ENCODE data around the gene SIK2. TPM values are rescaled to one million over a fixed set of nuclear protein-coding genes. Genes with fewer than 3 reads are reported as not detected.
"Not testable (repeated sequence)": the region's sequence is repeated elsewhere in the genome, so short reads cannot be mapped to it uniquely, and the experiment has no call there.

The SIK2 gene
- total and polyA plus RNA-seq, 3 experiments from 2014 or later, result 0.48 to 10.3 (median 8.8) TPM

DNA sequence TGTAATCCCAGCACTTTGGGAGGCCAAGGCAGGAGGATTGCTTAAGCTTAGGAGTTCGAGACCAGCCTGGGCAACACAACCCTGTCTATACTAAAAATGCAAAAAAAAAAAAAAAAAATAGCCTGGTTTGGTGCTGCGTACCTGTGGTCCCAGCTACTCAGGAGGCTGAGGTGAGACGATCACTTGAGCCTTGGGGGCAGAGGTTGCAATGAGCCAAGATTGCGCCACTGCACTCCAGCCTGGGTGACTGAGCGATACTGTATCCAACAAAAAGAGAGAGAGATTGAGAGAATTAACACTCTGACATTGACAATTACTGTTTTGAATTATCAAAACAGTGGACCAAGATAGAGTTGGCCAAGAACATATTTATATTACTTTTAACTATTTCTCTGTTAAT is 53.7 kb downstream of the SIK2 start:
- no peaks in the 10 kb centered on the region for H3K36me3 ChIP-seq (ENCODE audit: insufficient read depth, low read length)
- no peak overlapping the region for H3K4me3 ChIP-seq (ENCODE audit: low read length)
- H3K4me1 ChIP-seq (ENCODE audit: insufficient read depth, low read length), result no peaks in the 10 kb centered on the region
- ChIA-PET POLR2A (no interaction called here), CTCF (no interaction called here)
- peaks cover 2 to 10% (median 5%) of the 10 kb centered on the region in 3 donors for H3K36me3 Mint-ChIP-seq
- no peak overlapping the region for H3K4me3 Mint-ChIP-seq
- no peaks in the 10 kb centered on the region for H3K27me3 Mint-ChIP-seq
- H3K9me3 ChIP-seq (ENCODE audit: low read length), result no peaks in the 10 kb centered on the region
- no peaks in the 10 kb centered on the region for H3K27me3 ChIP-seq (ENCODE audit: insufficient read depth, low read length, poor library complexity, severe bottlenecking)
- no peak overlapping the region for H3K27ac ChIP-seq (ENCODE audit: low read depth, low read length)
- H3K9me3 Mint-ChIP-seq, result no peaks in the 10 kb centered on the region
- DNase-seq, result no peak
- no peak overlapping the region for H3K27ac Mint-ChIP-seq
- H3K4me1 Mint-ChIP-seq, result peaks cover 0 to 3% (median 0%) of the 10 kb centered on the region in 3 donors

DNA sequence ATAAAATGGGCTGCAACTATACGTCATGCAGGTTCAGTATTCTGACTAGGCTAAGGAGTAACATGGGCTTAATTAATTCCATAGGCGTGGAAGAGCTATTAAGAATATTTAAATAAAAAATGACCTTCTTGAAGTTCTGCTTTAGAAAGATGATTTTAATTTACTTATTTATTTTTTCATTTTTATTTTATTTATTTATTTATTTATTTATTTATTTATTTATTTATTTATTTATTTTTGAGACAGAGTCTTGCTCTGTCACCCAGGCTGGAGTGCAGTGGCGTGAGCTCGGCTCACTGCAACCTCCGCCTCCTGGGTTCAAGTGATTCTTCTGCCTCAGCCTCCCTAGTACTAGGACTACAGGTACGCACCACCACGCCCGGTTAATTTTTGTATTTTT is 55.7 kb downstream of the SIK2 start:
- H3K27ac ChIP-seq (ENCODE audit: low read depth, low read length); H3K9me3 ChIP-seq (ENCODE audit: low read length); H3K4me1 Mint-ChIP-seq; DNase-seq; CTCF ChIA-PET; H3K27me3 Mint-ChIP-seq; H3K27me3 ChIP-seq (ENCODE audit: insufficient read depth, low read length, poor library complexity, severe bottlenecking); POLR2A ChIA-PET; H3K9me3 Mint-ChIP-seq; H3K4me3 Mint-ChIP-seq; H3K4me1 ChIP-seq (ENCODE audit: insufficient read depth, low read length); H3K27ac Mint-ChIP-seq; H3K36me3 ChIP-seq (ENCODE audit: insufficient read depth, low read length); H3K4me3 ChIP-seq (ENCODE audit: low read length): not testable (repeated sequence)
- H3K36me3 Mint-ChIP-seq, result peaks cover 2 to 18% (median 15%) of the 10 kb centered on the region in 3 donors

DNA sequence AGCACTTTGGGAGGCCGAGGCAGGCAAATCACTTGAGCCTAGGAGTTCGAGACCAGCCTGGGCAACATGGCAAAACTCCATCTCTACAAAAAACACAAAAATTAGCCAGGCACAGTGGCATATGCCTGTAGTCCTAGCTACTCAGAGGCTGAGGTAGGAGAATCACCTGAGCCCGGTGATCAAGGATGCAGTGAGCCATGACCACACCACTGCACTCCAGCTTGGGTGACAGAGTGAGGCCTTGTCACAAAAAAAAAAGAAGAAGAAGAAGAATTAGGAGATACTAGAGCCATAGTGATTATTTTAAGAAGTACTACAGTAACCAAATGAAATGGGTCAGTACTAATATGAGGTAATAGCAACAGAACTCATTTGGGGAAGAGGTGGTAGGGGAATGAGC is 56.2 kb downstream of the SIK2 start:
- H3K27me3 Mint-ChIP-seq, POLR2A ChIA-PET, CTCF ChIA-PET: not testable (repeated sequence)

DNA sequence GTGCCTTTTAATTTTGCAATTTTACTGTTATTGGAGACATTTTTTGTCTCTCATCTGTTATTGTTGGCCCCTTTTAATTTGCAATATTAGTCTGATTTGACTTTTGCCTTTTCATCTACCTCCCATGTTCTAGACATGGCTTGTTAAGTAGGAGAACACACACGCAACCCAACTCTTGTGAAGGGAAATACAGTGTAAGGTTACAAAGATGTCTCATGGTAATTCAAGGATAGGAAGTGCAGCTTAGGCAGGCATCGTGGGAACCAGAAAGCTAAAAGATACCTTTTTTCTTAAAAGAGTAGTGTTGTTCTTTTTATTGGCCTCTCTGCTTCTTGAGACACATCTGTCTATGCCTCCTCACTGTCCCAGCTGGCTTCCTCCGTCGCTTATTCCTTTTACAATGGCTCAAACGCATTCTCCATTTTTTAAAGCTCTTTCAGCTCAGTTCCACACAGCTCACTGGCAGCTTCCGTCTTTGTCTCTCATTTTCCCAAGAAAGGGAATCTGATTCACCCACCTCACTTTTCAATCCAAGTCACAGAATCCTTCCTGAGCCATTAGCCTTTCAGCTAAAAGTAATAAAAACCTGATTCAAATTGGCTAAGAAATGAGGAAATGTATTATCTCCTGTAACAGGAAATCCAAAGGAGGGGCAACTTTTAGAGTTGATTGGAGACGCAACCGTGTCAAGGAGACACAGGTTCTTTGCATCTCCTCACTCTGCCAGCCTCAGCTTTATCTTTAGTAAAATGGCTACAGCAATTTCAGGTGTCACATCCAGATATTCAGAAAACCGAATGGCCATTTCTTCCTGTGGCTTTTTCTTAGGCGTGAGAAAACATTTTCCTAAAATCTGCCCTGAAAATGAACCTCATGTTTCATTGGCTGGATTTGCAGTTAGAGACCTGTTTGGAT is 57.2 kb downstream of the SIK2 start:
- Mint-ChIP-seq H3K36me3 (peaks cover 3 to 18% (median 10%) of the 10 kb centered on the region in 3 donors), H3K9me3 (no peaks in the 10 kb centered on the region), H3K4me3 (no peak overlapping the region), H3K27me3 (no peaks in the 10 kb centered on the region), H3K27ac (no peak overlapping the region), H3K4me1 (peaks cover 0 to 6% (median 4%) of the 10 kb centered on the region in 3 donors)
- DNase-seq, result no peak
- ChIA-PET POLR2A (no interaction called here), CTCF (no interaction called here)
- H3K9me3 ChIP-seq (ENCODE audit: low read length), result no peaks in the 10 kb centered on the region
- H3K4me1 ChIP-seq (ENCODE audit: insufficient read depth, low read length), result no peaks in the 10 kb centered on the region
- no peaks in the 10 kb centered on the region for H3K27me3 ChIP-seq (ENCODE audit: insufficient read depth, low read length, poor library complexity, severe bottlenecking)
- no peak overlapping the region for H3K4me3 ChIP-seq (ENCODE audit: low read length)
- H3K36me3 ChIP-seq (ENCODE audit: insufficient read depth, low read length), result no peaks in the 10 kb centered on the region
- no peak overlapping the region for H3K27ac ChIP-seq (ENCODE audit: low read depth, low read length)

More for the DNA sequence above, 56.2 kb downstream of the SIK2 start:
- not testable (repeated sequence) for DNase-seq; H3K4me3 ChIP-seq (ENCODE audit: low read length); H3K27ac Mint-ChIP-seq; H3K4me3 Mint-ChIP-seq; H3K9me3 ChIP-seq (ENCODE audit: low read length); H3K4me1 ChIP-seq (ENCODE audit: insufficient read depth, low read length); H3K4me1 Mint-ChIP-seq; H3K27ac ChIP-seq (ENCODE audit: low read depth, low read length); H3K27me3 ChIP-seq (ENCODE audit: insufficient read depth, low read length, poor library complexity, severe bottlenecking); H3K36me3 ChIP-seq (ENCODE audit: insufficient read depth, low read length); H3K9me3 Mint-ChIP-seq
- H3K36me3 Mint-ChIP-seq, result peaks cover 1 to 18% (median 13%) of the 10 kb centered on the region in 3 donors

DNA sequence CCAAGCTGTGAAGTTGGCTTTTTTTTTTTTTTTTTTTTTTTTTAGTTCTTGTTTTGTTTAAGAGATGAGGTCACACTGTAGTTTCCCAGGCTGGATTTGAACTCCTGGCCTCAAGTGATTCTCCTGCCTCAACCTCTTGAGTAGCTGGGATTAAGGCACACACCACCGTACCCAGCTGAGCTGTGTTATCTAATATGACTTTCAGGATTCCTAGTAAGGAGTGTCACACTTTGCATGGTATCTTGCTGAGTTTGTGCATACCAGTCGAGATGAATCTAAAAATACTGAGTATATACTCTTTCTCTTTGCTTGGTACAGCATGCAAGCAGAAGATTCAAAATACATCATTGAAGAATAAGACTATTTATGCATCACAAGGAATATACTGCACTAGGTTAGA is 58.6 kb downstream of the SIK2 start:
- Histone ChIP-seq H3K9me3 (ENCODE audit: low read length) (no peaks in the 10 kb centered on the region), H3K4me3 (ENCODE audit: low read length) (no peak overlapping the region), H3K27ac (ENCODE audit: low read depth, low read length) (no peak overlapping the region), H3K4me1 (ENCODE audit: insufficient read depth, low read length) (no peaks in the 10 kb centered on the region), H3K36me3 (ENCODE audit: insufficient read depth, low read length) (no peaks in the 10 kb centered on the region), H3K27me3 (ENCODE audit: insufficient read depth, low read length, poor library complexity, severe bottlenecking) (no peaks in the 10 kb centered on the region)
- H3K4me3 Mint-ChIP-seq, result no peak overlapping the region
- ChIA-PET CTCF (no interaction called here), POLR2A (no interaction called here)
- DNase-seq, result no peak
- H3K27me3 Mint-ChIP-seq, result no peaks in the 10 kb centered on the region
- H3K36me3 Mint-ChIP-seq, result peaks cover 3 to 18% (median 10%) of the 10 kb centered on the region in 3 donors
- peaks cover 0 to 6% (median 6%) of the 10 kb centered on the region in 3 donors for H3K4me1 Mint-ChIP-seq
- H3K9me3 Mint-ChIP-seq, result no peaks in the 10 kb centered on the region
- peak overlapping the region in 1 of 8 donors; percentile 10 for H3K27ac Mint-ChIP-seq

DNA sequence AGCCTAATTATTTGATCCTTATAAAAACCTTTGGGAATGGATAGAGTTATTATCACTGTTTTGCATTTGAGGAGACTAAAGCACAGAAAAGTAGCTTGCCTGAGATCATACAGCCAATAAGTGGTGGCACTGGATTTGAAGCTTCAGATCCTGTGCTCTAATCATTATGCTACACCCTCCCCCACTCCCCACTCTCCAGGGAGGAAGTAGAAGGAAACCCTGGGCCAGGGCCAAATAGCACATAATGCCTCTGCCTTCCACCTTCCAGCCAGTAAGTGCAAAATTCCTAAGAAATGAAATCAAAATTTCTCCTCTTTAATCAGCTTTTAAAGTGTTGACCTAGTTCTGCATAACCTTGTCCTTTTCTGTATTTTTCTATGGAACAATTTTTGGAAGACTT is 61.6 kb downstream of the SIK2 start:
- Mint-ChIP-seq H3K36me3 (peaks cover 3 to 17% (median 14%) of the 10 kb centered on the region in 3 donors), H3K4me1 (peaks cover 0 to 7% (median 6%) of the 10 kb centered on the region in 3 donors), H3K4me3 (no peak overlapping the region), H3K27ac (no peak overlapping the region), H3K27me3 (no peaks in the 10 kb centered on the region), H3K9me3 (no peaks in the 10 kb centered on the region)
- H3K27me3 ChIP-seq (ENCODE audit: insufficient read depth, low read length, poor library complexity, severe bottlenecking), result no peaks in the 10 kb centered on the region
- DNase-seq, result no peak
- ChIA-PET CTCF (no interaction called here), POLR2A (no interaction called here)
- no peaks in the 10 kb centered on the region for H3K4me1 ChIP-seq (ENCODE audit: insufficient read depth, low read length)
- no peaks in the 10 kb centered on the region for H3K9me3 ChIP-seq (ENCODE audit: low read length)
- H3K4me3 ChIP-seq (ENCODE audit: low read length), result no peak overlapping the region
- no peaks in the 10 kb centered on the region for H3K36me3 ChIP-seq (ENCODE audit: insufficient read depth, low read length)
- H3K27ac ChIP-seq (ENCODE audit: low read depth, low read length), result no peak overlapping the region

DNA sequence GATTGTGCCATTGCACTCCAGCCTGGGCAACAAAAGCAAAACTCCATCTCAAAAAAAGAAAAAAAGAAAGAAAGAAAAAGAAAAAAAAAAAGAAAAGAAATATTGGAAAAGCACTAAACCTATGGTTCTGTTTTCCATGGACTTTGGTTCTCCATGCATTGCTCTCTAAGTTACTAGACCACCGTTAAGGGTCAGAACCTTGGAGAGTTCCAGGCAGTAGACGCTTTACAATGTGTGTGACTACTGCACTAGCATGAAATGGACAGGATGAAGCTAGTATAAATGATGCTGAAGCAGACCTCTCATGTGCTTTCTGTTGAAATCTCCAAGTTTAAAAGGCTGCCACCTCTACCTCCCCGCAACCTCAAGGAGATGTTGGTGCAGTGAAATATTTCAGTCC is 63.5 kb downstream of the SIK2 start:
- ChIA-PET CTCF (no interaction called here), POLR2A (no interaction called here)
- Histone ChIP-seq H3K27ac (ENCODE audit: low read depth, low read length) (no peak overlapping the region), H3K27me3 (ENCODE audit: insufficient read depth, low read length, poor library complexity, severe bottlenecking) (no peaks in the 10 kb centered on the region), H3K36me3 (ENCODE audit: insufficient read depth, low read length) (no peaks in the 10 kb centered on the region), H3K9me3 (ENCODE audit: low read length) (no peaks in the 10 kb centered on the region), H3K4me1 (ENCODE audit: insufficient read depth, low read length) (no peaks in the 10 kb centered on the region), H3K4me3 (ENCODE audit: low read length) (no peak overlapping the region)
- no peak overlapping the region for H3K4me3 Mint-ChIP-seq
- H3K36me3 Mint-ChIP-seq, result peaks cover 3 to 17% (median 14%) of the 10 kb centered on the region in 3 donors
- no peaks in the 10 kb centered on the region for H3K27me3 Mint-ChIP-seq
- no peak overlapping the region for H3K27ac Mint-ChIP-seq
- H3K9me3 Mint-ChIP-seq, result no peaks in the 10 kb centered on the region
- H3K4me1 Mint-ChIP-seq, result peaks cover 0 to 7% (median 7%) of the 10 kb centered on the region in 3 donors
- no peak for DNase-seq

DNA sequence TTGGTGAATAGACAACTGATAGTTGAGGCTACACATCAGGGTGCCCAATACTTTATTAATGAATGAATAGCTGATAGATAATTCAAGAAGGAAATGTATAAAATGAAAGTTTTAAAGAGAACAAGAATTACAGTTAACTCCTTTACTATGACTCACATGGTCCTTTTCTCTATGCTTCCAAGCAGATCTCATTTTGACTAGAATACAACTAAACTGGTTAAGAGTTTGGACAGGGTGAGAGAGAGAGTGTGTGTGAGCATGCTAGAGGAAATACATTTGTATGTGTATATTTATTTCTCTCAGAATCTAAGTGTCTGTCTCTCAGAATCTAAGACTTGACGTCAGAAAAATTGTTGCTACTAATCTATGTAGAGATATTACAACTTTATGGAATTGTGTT is 66.7 kb downstream of the SIK2 start:
- Mint-ChIP-seq H3K27ac (no peak overlapping the region), H3K36me3 (peaks cover 8 to 30% (median 12%) of the 10 kb centered on the region in 3 donors), H3K9me3 (no peaks in the 10 kb centered on the region), H3K4me3 (no peak overlapping the region), H3K4me1 (peaks cover 5 to 10% (median 8%) of the 10 kb centered on the region in 3 donors), H3K27me3 (no peaks in the 10 kb centered on the region)
- H3K4me1 ChIP-seq (ENCODE audit: insufficient read depth, low read length), result no peaks in the 10 kb centered on the region
- ChIA-PET POLR2A (no interaction called here), CTCF (no interaction called here)
- no peaks in the 10 kb centered on the region for H3K36me3 ChIP-seq (ENCODE audit: insufficient read depth, low read length)
- no peak overlapping the region for H3K27ac ChIP-seq (ENCODE audit: low read depth, low read length)
- DNase-seq, result no peak
- H3K27me3 ChIP-seq (ENCODE audit: insufficient read depth, low read length, poor library complexity, severe bottlenecking), result no peaks in the 10 kb centered on the region
- no peak overlapping the region for H3K4me3 ChIP-seq (ENCODE audit: low read length)
- no peaks in the 10 kb centered on the region for H3K9me3 ChIP-seq (ENCODE audit: low read length)
